Measurements from ENCODE around the gene MYOM1. TPM values are rescaled to one million over a fixed set of nuclear protein-coding genes. Genes with fewer than 3 reads are reported as not detected.

Gene MYOM1
- total RNA-seq, 2 experiments from 2014 or later: 2.4 to 3.8 TPM

- no peak for DNase-seq (ENCODE audit: low spot score)
- Histone ChIP-seq H2AFZ (ENCODE audit: low read length) (no peak overlapping the region), H3K79me2 (ENCODE audit: insufficient read depth, low read depth, low read length) (no peaks in the 10 kb centered on the region), H4K20me1 (ENCODE audit: insufficient read depth, low read length) (no peaks in the 10 kb centered on the region), H3K4me1 (ENCODE audit: insufficient read depth, low read length, poor library complexity, severe bottlenecking) (peaks cover 7% of the 10 kb centered on the region), H3K9me3 (ENCODE audit: low read length) (no peaks in the 10 kb centered on the region), H3K27ac (ENCODE audit: low read depth, low read length, poor library complexity, severe bottlenecking) (no peak overlapping the region), H3K9me2 (ENCODE audit: insufficient read depth, low read length) (no peaks in the 10 kb centered on the region), H3K4me2 (ENCODE audit: low read length) (no peak overlapping the region), H3K36me3 (ENCODE audit: insufficient read depth, low read length) (no peaks in the 10 kb centered on the region), H3K4me3 (ENCODE audit: low read depth, low read length, poor library complexity, severe bottlenecking) (no peak overlapping the region)
- POLR2A ChIA-PET: interaction anchor here (1.1 kb wide), 1 partner anchor 135 kb away, joined by 3 read pairs; no protein-coding TSS in a partner anchor
- no TSS peak for BruUV-seq (replicated peaks)
- no peak for TF ChIP-seq EZH2phosphoT487 (IDR thresholded peaks at IDR 0.05; ENCODE audit: borderline replicate concordance, low read depth, low read length)
- no peak for TF ChIP-seq CTCF (conservative IDR thresholded peaks at IDR 0.05; ENCODE audit: low read length)
- intact Hi-C loops (cut with micrococcal nuclease; ENCODE audit: unreplicated experiment): no loop called here
- CTCF ChIA-PET (ENCODE audit: unreplicated experiment): no interaction called here
Observed at GRCh38 chr18:3057526-3057925, 162.2 kb downstream of the MYOM1 start.

DNA sequence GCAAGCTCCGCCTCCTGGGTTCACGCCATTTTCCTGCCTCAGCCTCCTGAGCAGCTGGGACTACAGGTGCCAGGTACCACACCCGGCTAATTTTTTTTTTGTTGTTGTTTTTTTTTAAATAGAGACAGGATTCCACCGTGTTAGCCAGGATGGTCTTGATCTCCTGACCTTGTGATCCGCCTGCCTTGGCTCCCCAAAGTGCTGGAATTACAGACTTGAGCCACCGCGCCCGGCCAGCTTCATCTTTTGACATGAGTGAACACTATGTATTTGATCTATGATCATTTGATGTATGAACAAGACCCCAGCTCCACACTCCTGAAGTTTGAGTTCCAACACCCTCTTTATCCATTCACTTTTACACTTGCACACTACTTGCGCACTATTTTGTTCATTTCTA lies 163.5 kb downstream of the MYOM1 start:
- DNase-seq (ENCODE audit: low spot score): no peak
- Histone ChIP-seq H3K4me1 (ENCODE audit: insufficient read depth, low read length, poor library complexity, severe bottlenecking) (peaks cover 7% of the 10 kb centered on the region), H3K9me2 (ENCODE audit: insufficient read depth, low read length) (no peaks in the 10 kb centered on the region), H3K4me3 (ENCODE audit: low read depth, low read length, poor library complexity, severe bottlenecking) (no peak overlapping the region), H3K4me2 (ENCODE audit: low read length) (no peak overlapping the region), H4K20me1 (ENCODE audit: insufficient read depth, low read length) (no peaks in the 10 kb centered on the region), H3K27ac (ENCODE audit: low read depth, low read length, poor library complexity, severe bottlenecking) (no peak overlapping the region), H3K79me2 (ENCODE audit: insufficient read depth, low read depth, low read length) (no peaks in the 10 kb centered on the region), H3K9me3 (ENCODE audit: low read length) (no peaks in the 10 kb centered on the region), H3K36me3 (ENCODE audit: insufficient read depth, low read length) (no peaks in the 10 kb centered on the region), H2AFZ (ENCODE audit: low read length) (no peak overlapping the region)
- CTCF ChIA-PET (ENCODE audit: unreplicated experiment): no interaction called here
- intact Hi-C loops (cut with micrococcal nuclease; ENCODE audit: unreplicated experiment): no loop called here
- no TSS peak for BruUV-seq (replicated peaks)
- TF ChIP-seq EZH2phosphoT487 (IDR thresholded peaks at IDR 0.05; ENCODE audit: borderline replicate concordance, low read depth, low read length): no peak
- TF ChIP-seq CTCF (conservative IDR thresholded peaks at IDR 0.05; ENCODE audit: low read length): no peak
- POLR2A ChIA-PET: interaction anchor here (0.6 to 0.8 kb wide), 3 partner anchors 16 to 414 kb away, joined by 3 to 4 read pairs (median 3); no protein-coding TSS in a partner anchor

GRCh38 chr18:3055816-3056215 lies 164.0 kb downstream of the MYOM1 start:
- Histone ChIP-seq H3K36me3 (ENCODE audit: insufficient read depth, low read length) (no peaks in the 10 kb centered on the region), H4K20me1 (ENCODE audit: insufficient read depth, low read length) (no peaks in the 10 kb centered on the region), H3K9me3 (ENCODE audit: low read length) (no peaks in the 10 kb centered on the region), H3K4me2 (ENCODE audit: low read length) (no peak overlapping the region), H3K9me2 (ENCODE audit: insufficient read depth, low read length) (no peaks in the 10 kb centered on the region), H3K4me3 (ENCODE audit: low read depth, low read length, poor library complexity, severe bottlenecking) (no peak overlapping the region), H2AFZ (ENCODE audit: low read length) (no peak overlapping the region), H3K27ac (ENCODE audit: low read depth, low read length, poor library complexity, severe bottlenecking) (no peak overlapping the region), H3K4me1 (ENCODE audit: insufficient read depth, low read length, poor library complexity, severe bottlenecking) (peaks cover 6% of the 10 kb centered on the region), H3K79me2 (ENCODE audit: insufficient read depth, low read depth, low read length) (no peaks in the 10 kb centered on the region)
- no TSS peak for BruUV-seq (replicated peaks)
- DNase-seq (ENCODE audit: low spot score): no peak
- no peak for TF ChIP-seq EZH2phosphoT487 (IDR thresholded peaks at IDR 0.05; ENCODE audit: borderline replicate concordance, low read depth, low read length)
- TF ChIP-seq CTCF (conservative IDR thresholded peaks at IDR 0.05; ENCODE audit: low read length): no peak
- intact Hi-C loops (cut with micrococcal nuclease; ENCODE audit: unreplicated experiment): no loop called here
- ChIA-PET CTCF (ENCODE audit: unreplicated experiment) (no interaction called here), POLR2A (interaction anchor here (0.6 to 0.8 kb wide), 3 partner anchors 16 to 414 kb away, joined by 3 to 4 read pairs (median 3); no protein-coding TSS in a partner anchor)
